ENCODE measurements around the gene NFE2L2.
A peak's percentile ranks its signal among the peaks of the same experiment; 100 is the strongest.

Gene NFE2L2

GRCh38 chr2:177212891-177213856 lies 51.4 kb downstream of the NFE2L2 start:
- Histone ChIP-seq H3K9me3 (ENCODE audit: insufficient read depth, low read length) (no peaks in the 10 kb centered on the region), H3K27ac (ENCODE audit: low read length) (peak overlapping the region; percentile 89), H2AFZ (ENCODE audit: low read depth, low read length) (no peak overlapping the region), H3K4me1 (ENCODE audit: low read length) (peaks cover 15% of the 10 kb centered on the region), H3K4me2 (ENCODE audit: low read length) (peak overlapping the region; percentile 89), H3K36me3 (replicated peaks; ENCODE audit: low read depth, low read length) (peaks cover 38% of the 10 kb centered on the region), H3K9ac (ENCODE audit: low read length) (peak overlapping the region; percentile 97), H3K27me3 (ENCODE audit: low read depth, low read length) (no peaks in the 10 kb centered on the region), H3K79me2 (ENCODE audit: low read length) (peaks cover 74% of the 10 kb centered on the region), H4K20me1 (ENCODE audit: insufficient read depth, low read length) (peaks cover 45% of the 10 kb centered on the region), H3K4me3 (ENCODE audit: low read length) (peak overlapping the region; percentile 96)
- TF ChIP-seq EZH2phosphoT487 (IDR thresholded peaks at IDR 0.05; ENCODE audit: low read depth) (no peak), CTCF (IDR thresholded peaks at IDR 0.05; ENCODE audit: low read depth, low read length) (no peak)

GRCh38 chr2:177212106-177212890 lies 52.2 kb downstream of the NFE2L2 start, which contains the start of gene HNRNPA3:
Gene HNRNPA3 (plus strand): TSS chr2:177212794. CDS start chr2:177212800, 6 bp downstream.
- peak within 1 kb of the TSS; percentile 89 for H3K4me2 ChIP-seq (ENCODE audit: low read length)
- no peak within 1 kb of the TSS for H2AFZ ChIP-seq (ENCODE audit: low read depth, low read length)
- peaks cover 38% of the 10 kb centered on the region for H4K20me1 ChIP-seq (ENCODE audit: insufficient read depth, low read length)
- no peaks in the 10 kb centered on the region for H3K27me3 ChIP-seq (ENCODE audit: low read depth, low read length)
- TF ChIP-seq EZH2phosphoT487 (IDR thresholded peaks at IDR 0.05; ENCODE audit: low read depth) (no peak), CTCF (IDR thresholded peaks at IDR 0.05; ENCODE audit: low read depth, low read length) (peak; percentile 28; the same call in 1 of the 2 replicates)
- no peaks in the 10 kb centered on the region for H3K9me3 ChIP-seq (ENCODE audit: insufficient read depth, low read length)
- peaks cover 23% of the 10 kb centered on the region for H3K4me1 ChIP-seq (ENCODE audit: low read length)
- H3K4me3 ChIP-seq (ENCODE audit: low read length), result peak within 1 kb of the TSS; percentile 96
- peak within 1 kb of the TSS; percentile 89 for H3K27ac ChIP-seq (ENCODE audit: low read length)
- H3K9ac ChIP-seq (ENCODE audit: low read length), result peak within 1 kb of the TSS; percentile 97
- peaks cover 37% of the 10 kb centered on the region for H3K36me3 ChIP-seq (replicated peaks; ENCODE audit: low read depth, low read length)
- peaks cover 65% of the 10 kb centered on the region for H3K79me2 ChIP-seq (ENCODE audit: low read length)

DNA sequence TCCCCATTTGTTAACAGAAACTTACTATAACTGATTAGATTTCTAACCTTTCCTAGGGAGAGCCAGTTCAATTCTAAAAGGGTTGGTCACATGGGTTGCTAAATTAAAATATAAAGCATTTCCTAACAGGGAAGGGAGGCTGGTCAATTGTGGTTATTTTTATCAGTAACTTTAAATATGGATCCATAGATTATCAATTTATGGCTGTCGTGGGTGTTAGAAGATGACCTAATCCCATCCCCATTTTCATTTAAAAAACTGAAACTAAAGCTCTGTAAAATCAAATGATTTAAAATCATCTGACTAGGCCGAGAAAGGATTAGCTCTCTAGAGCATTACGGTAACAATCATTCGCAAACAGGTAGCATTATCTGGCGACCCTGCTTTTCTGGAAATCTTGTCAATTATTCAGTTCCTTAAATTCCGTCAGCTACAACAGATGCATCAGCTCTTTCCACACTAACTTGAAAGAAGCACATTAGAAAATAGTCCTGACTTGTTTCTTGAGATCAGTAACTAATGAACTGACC lies 52.9 kb downstream of the NFE2L2 start:
- peak overlapping the region; percentile 85 for H3K9ac ChIP-seq (ENCODE audit: low read length)
- H3K4me2 ChIP-seq (ENCODE audit: low read length), result peak overlapping the region; percentile 76
- peaks cover 58% of the 10 kb centered on the region for H3K79me2 ChIP-seq (ENCODE audit: low read length)
- peak overlapping the region; percentile 80 for H3K4me3 ChIP-seq (ENCODE audit: low read length)
- H3K9me3 ChIP-seq (ENCODE audit: insufficient read depth, low read length), result no peaks in the 10 kb centered on the region
- H3K4me1 ChIP-seq (ENCODE audit: low read length), result peaks cover 29% of the 10 kb centered on the region
- H4K20me1 ChIP-seq (ENCODE audit: insufficient read depth, low read length), result peaks cover 33% of the 10 kb centered on the region
- no peaks in the 10 kb centered on the region for H3K27me3 ChIP-seq (ENCODE audit: low read depth, low read length)
- H3K27ac ChIP-seq (ENCODE audit: low read length), result peak overlapping the region; percentile 86
- no peak overlapping the region for H2AFZ ChIP-seq (ENCODE audit: low read depth, low read length)
- peaks cover 32% of the 10 kb centered on the region for H3K36me3 ChIP-seq (replicated peaks; ENCODE audit: low read depth, low read length)
- no peak for TF ChIP-seq CTCF (IDR thresholded peaks at IDR 0.05; ENCODE audit: low read depth, low read length)
- TF ChIP-seq EZH2phosphoT487 (IDR thresholded peaks at IDR 0.05; ENCODE audit: low read depth), result no peak
